ENCODE results near the gene PXDC1. TPM values are rescaled to one million over a fixed set of nuclear protein-coding genes. Genes with fewer than 3 reads are reported as not detected.
"Not testable (repeated sequence)": the region's sequence is repeated elsewhere in the genome, so short reads cannot be mapped to it uniquely, and the experiment has no call there.

PXDC1 gene
- total RNA-seq, 4 donors from 2014 or later: 111 to 232 (median 165) TPM

- Histone ChIP-seq H3K36me3 (no peaks in the 10 kb centered on the region), H3K4me1 (no peaks in the 10 kb centered on the region), H3K27me3 (no peaks in the 10 kb centered on the region), H3K27ac (replicated peaks in 1 of 4) (no peak overlapping the region), H3K4me3 (no peak overlapping the region), H3K9me3 (peaks cover 0 to 11% (median 0%) of the 10 kb centered on the region in 4 donors)
- 63% methylated on average over 6 of the region's 6 CpGs for WGBS
- TF ChIP-seq POLR2A (IDR thresholded peaks at IDR 0.05; ENCODE audit: low read depth): no peak
- DNase-seq (ENCODE audit: extremely low spot score): peak; percentile 39
- intact Hi-C loops (cut with DNase I): no loop called here
These were observed 68.2 kb downstream of the PXDC1 start for GRCh38 chr6:3683331-3683730.

GRCh38 chr6:3678946-3679345 lies 72.6 kb downstream of the PXDC1 start:
- intact Hi-C loops (cut with DNase I): no loop called here
- Histone ChIP-seq H3K27me3 (no peaks in the 10 kb centered on the region), H3K36me3 (no peaks in the 10 kb centered on the region), H3K27ac (replicated peaks in 1 of 4) (no peak overlapping the region), H3K4me1 (no peaks in the 10 kb centered on the region), H3K4me3 (no peak overlapping the region), H3K9me3 (peaks cover 0 to 18% (median 0%) of the 10 kb centered on the region in 4 donors)
- peak; percentile 80 for DNase-seq (ENCODE audit: extremely low spot score)
- TF ChIP-seq POLR2A (IDR thresholded peaks at IDR 0.05; ENCODE audit: low read depth) (no peak), POLR2AphosphoS5 (IDR thresholded peaks at IDR 0.05) (no peak), EP300 (IDR thresholded peaks at IDR 0.05) (no peak), CTCF (IDR thresholded peaks at IDR 0.05) (no peak)
- 88% methylated on average over 4 of the region's 4 CpGs for WGBS

- H3K27me3 ChIP-seq; H3K4me1 ChIP-seq; H3K27ac ChIP-seq (replicated peaks in 1 of 4); intact Hi-C loops (cut with DNase I); H3K36me3 ChIP-seq; H3K4me3 ChIP-seq: not testable (repeated sequence)
- DNase-seq (ENCODE audit: extremely low spot score): peak; percentile 7
- WGBS: 98% methylated on average over 5 of the region's 9 CpGs
- peaks cover 0 to 18% (median 0%) of the 10 kb centered on the region in 4 donors for H3K9me3 ChIP-seq
These were observed 73.8 kb downstream of the PXDC1 start for GRCh38 chr6:3677751-3678150.

- H3K4me3 ChIP-seq; H3K4me1 ChIP-seq; H3K27me3 ChIP-seq; intact Hi-C loops (cut with DNase I); H3K27ac ChIP-seq (replicated peaks in 1 of 4); H3K36me3 ChIP-seq: not testable (repeated sequence)
- H3K9me3 ChIP-seq: peaks cover 0 to 18% (median 0%) of the 10 kb centered on the region in 4 donors
- 71% methylated on average over 1 of the region's 1 CpG for WGBS
- DNase-seq (ENCODE audit: extremely low spot score): peak; percentile 10
These were observed 74.2 kb downstream of the PXDC1 start for GRCh38 chr6:3677351-3677750.

Small RNA genes lying within 50 kb of the gene (small RNA-seq; reads per million reads assigned to genes)
- 0 reads per million in 3 donors for gene AL033523.1

Other genes starting within 250 kb of the PXDC1 start
- gene FAM50B, start 97.7 kb upstream of the PXDC1 start, total RNA-seq: 10 to 100 TPM; 12.5 to 26.6 (median 17.6) TPM

Measured in esophagus muscularis mucosa (tissue), 4 donors.